ENCODE results near the gene SYNPR.

GRCh38 chr3:63405882-63406281, 127.8 kb downstream of the SYNPR start:
- TF ChIP-seq CTCF (IDR thresholded peaks at IDR 0.05; ENCODE audit: borderline replicate concordance, extremely low read depth, low read length, poor library complexity, severe bottlenecking) (no peak), EZH2 (IDR thresholded peaks at IDR 0.05; ENCODE audit: borderline replicate concordance, low read depth, low read length, severe bottlenecking) (no peak)
